H1 (cell line): ENCODE results near the gene IKZF1. TPM values are rescaled to one million over a fixed set of nuclear protein-coding genes. Genes with fewer than 3 reads are reported as not detected.

ENCODE experiments used
- CTCF ChIA-PET: fragments of 300-600 bp; sonication (Branson Sonifier 250); formaldehyde crosslinking; loops from one replicate; lab custom pipeline; 2021; ENCODE audit not compliant: partially characterized antibody; lab: Charles Lee
- POLR2A ChIA-PET: fragments of 300-600 bp; sonication (Branson Sonifier 250); formaldehyde crosslinking; loops from one replicate; lab custom pipeline; 2021; ENCODE audit warnings: inconsistent platforms; ENCODE audit not compliant: partially characterized antibody; lab: Charles Lee
- DNase-seq, 2 experiments: peaks; one replicate each; pipeline versions ENCODE4 v3.0.0 to v3.0.0-alpha.2; 2010 to 2022; ENCODE audit warnings: low spot score in 2 of 2, low read depth in 1 of 2, mixed read lengths in 1 of 2
- FAIRE-seq: peaks from 2 replicates; lab custom pipeline; 2011; peaks lifted over from hg19 to GRCh38; lab: Jason Lieb, UNC
- H2AFZ ChIP-seq: 2 replicates; pipeline ENCODE4 v1.8.1; 2012; ENCODE audit warnings: low read length, inconsistent platforms
- H2AK5ac ChIP-seq: 2 replicates; pipeline ENCODE4 v1.6.1; 2013; ENCODE audit warnings: low read depth, low read length
- H2BK120ac ChIP-seq: replicated peaks from 2 replicates; pipeline ENCODE3; 2013; ENCODE audit warnings: low read depth, low read length, inconsistent platforms
- H2BK12ac ChIP-seq: 2 replicates; pipeline ENCODE4 v1.6.1; 2013; ENCODE audit warnings: low read depth, low read length
- H2BK15ac ChIP-seq: 2 replicates; pipeline ENCODE4 v1.6.1; 2013; ENCODE audit warnings: low read length
- H2BK20ac ChIP-seq: 2 replicates; pipeline ENCODE4 v1.6.1; 2013; ENCODE audit warnings: low read length
- H2BK5ac ChIP-seq: 2 replicates; pipeline ENCODE4 v1.6.1; 2013; ENCODE audit warnings: low read depth, low read length
- H3K14ac ChIP-seq: 2 replicates; pipeline ENCODE4 v1.6.1; 2013; ENCODE audit warnings: inconsistent platforms; ENCODE audit not compliant: insufficient read length
- H3K18ac ChIP-seq: 2 replicates; pipeline ENCODE4 v1.6.1; 2013; ENCODE audit warnings: low read length; ENCODE audit errors: extremely low read depth
- H3K23ac ChIP-seq: 2 replicates; pipeline ENCODE4 v1.6.1; 2013; ENCODE audit warnings: inconsistent platforms; ENCODE audit not compliant: insufficient read length
- H3K23me2 ChIP-seq: 2 replicates; pipeline ENCODE4 v1.6.1; 2013; ENCODE audit warnings: low read depth, low read length
- H3K27ac ChIP-seq: 2 replicates; pipeline ENCODE4 v1.6.1; 2011; ENCODE audit warnings: low read depth, low read length, inconsistent platforms
- H3K27me3 ChIP-seq, 4 experiments: replicated peaks in 1 of 4; 1 replicate in 1 of 4; 2 replicates in 3 of 4; pipeline versions ENCODE4 v1.6.1 to v1.8.1; 2011 to 2013; ENCODE audit warnings: low read length in 3 of 4, mild to moderate bottlenecking in 3 of 4, inconsistent platforms in 2 of 4, mixed read lengths in 2 of 4, moderate library complexity in 1 of 4; ENCODE audit not compliant: control insufficient read depth in 3 of 4, insufficient read depth in 3 of 4; ENCODE audit errors: extremely low read depth in 1 of 4
- H3K36me3 ChIP-seq, 4 experiments: 2 replicates each; pipeline versions ENCODE4 v1.6.1 to v1.8.1; 2011 to 2013; ENCODE audit warnings: mild to moderate bottlenecking in 4 of 4, low read length in 3 of 4, moderate library complexity in 2 of 4, control low read depth in 1 of 4, inconsistent platforms in 1 of 4; ENCODE audit not compliant: insufficient read depth in 4 of 4, control insufficient read depth in 2 of 4
- H3K4ac ChIP-seq: replicated peaks from 2 replicates; pipeline ENCODE3; 2013; ENCODE audit warnings: low read length, low read depth, mixed read lengths, inconsistent platforms; ENCODE audit not compliant: insufficient read length
- H3K4me1 ChIP-seq, 4 experiments: replicated peaks in 1 of 4; 1 replicate in 1 of 4; 2 replicates in 3 of 4; pipeline versions ENCODE4 v1.6.1 to v1.8.1; 2011 to 2013; ENCODE audit warnings: low read length in 3 of 4, inconsistent platforms in 2 of 4, mixed read lengths in 1 of 4; ENCODE audit not compliant: insufficient read depth in 4 of 4, control insufficient read depth in 3 of 4
- H3K4me2 ChIP-seq, 2 experiments: 2 replicates each; pipeline versions ENCODE4 v1.6.1 to v1.8.1; 2011 to 2013; ENCODE audit warnings: low read depth in 2 of 2, low read length in 2 of 2, control low read depth in 1 of 2, inconsistent platforms in 1 of 2, mild to moderate bottlenecking in 1 of 2; ENCODE audit not compliant: insufficient read depth in 1 of 2
- H3K4me3 ChIP-seq, 4 experiments: fragments of 200-600, 300-600 bp in 1 of 4; sonication (generic), shearing (Covaris generic), sonication (Bioruptor Twin) in 1 of 4; 2 replicates each; pipeline versions ENCODE4 v1.5.1 to v1.8.1; 2011 to 2016; ENCODE audit warnings: low read length in 4 of 4, low read depth in 3 of 4, control low read depth in 2 of 4, inconsistent platforms in 2 of 4, mild to moderate bottlenecking in 2 of 4, mixed read lengths in 1 of 4, moderate library complexity in 1 of 4; ENCODE audit not compliant: insufficient read depth in 2 of 4; ENCODE audit errors: extremely low read depth in 1 of 4
- H3K56ac ChIP-seq: replicated peaks from 2 replicates; pipeline ENCODE3; 2013; ENCODE audit warnings: low read depth, mild to moderate bottlenecking, mixed read lengths, low read length, inconsistent platforms; ENCODE audit not compliant: insufficient read length
- H3K79me1 ChIP-seq: 2 replicates; pipeline ENCODE4 v1.6.1; 2013; ENCODE audit warnings: low read depth, low read length, control low read depth
- H3K79me2 ChIP-seq, 2 experiments: 2 replicates each; pipeline versions ENCODE4 v1.6.1 to v1.8.1; 2012 to 2013; ENCODE audit warnings: low read length in 2 of 2, mild to moderate bottlenecking in 2 of 2, inconsistent platforms in 1 of 2; ENCODE audit not compliant: insufficient read depth in 2 of 2, control insufficient read depth in 1 of 2
- H3K9ac ChIP-seq, 4 experiments: replicated peaks in 1 of 4; 1 replicate in 1 of 4; 2 replicates in 3 of 4; pipeline versions ENCODE4 v1.6.1 to v1.8.1; 2011 to 2013; ENCODE audit warnings: low read depth in 3 of 4, low read length in 3 of 4, control low read depth in 2 of 4, mild to moderate bottlenecking in 2 of 4, moderate library complexity in 2 of 4, inconsistent platforms in 1 of 4; ENCODE audit errors: extremely low read depth in 1 of 4
- H3K9me3 ChIP-seq, 2 experiments: 2 replicates each; pipeline versions ENCODE4 v1.6.1 to v1.8.1; 2012 to 2013; ENCODE audit warnings: mild to moderate bottlenecking in 2 of 2, moderate library complexity in 2 of 2, control low read depth in 1 of 2, inconsistent platforms in 1 of 2, low read depth in 1 of 2, low read length in 1 of 2, mixed read lengths in 1 of 2; ENCODE audit not compliant: insufficient read depth in 2 of 2
- H4K20me1 ChIP-seq, 2 experiments: replicated peaks in 1 of 2; 2 replicates each; pipeline versions ENCODE3 to v1.8.1; 2011 to 2013; ENCODE audit warnings: inconsistent platforms in 2 of 2, low read length in 2 of 2, mild to moderate bottlenecking in 1 of 2; ENCODE audit not compliant: insufficient read depth in 2 of 2, control insufficient read depth in 1 of 2
- H4K5ac ChIP-seq: 2 replicates; pipeline ENCODE4 v1.6.1; 2013; ENCODE audit warnings: low read length, low read depth, mixed read lengths, inconsistent platforms; ENCODE audit not compliant: insufficient read length
- H4K8ac ChIP-seq: 2 replicates; pipeline ENCODE4 v1.8.0; 2013; ENCODE audit warnings: mild to moderate bottlenecking, moderate library complexity, low read length, inconsistent platforms; ENCODE audit not compliant: insufficient read depth; ENCODE audit errors: extremely low read depth
- H4K91ac ChIP-seq: replicated peaks from 2 replicates; pipeline ENCODE3; 2013; ENCODE audit warnings: low read length, mixed read lengths, inconsistent platforms; ENCODE audit not compliant: insufficient read length
- ASH2L ChIP-seq: fragments of 200-600, 300-600 bp; sonication (generic); IDR thresholded peaks from one replicate; pipeline ENCODE4 v1.7.1; 2017; ENCODE audit warnings: low read length
- BCL11A ChIP-seq, 2 experiments: IDR thresholded peaks; one replicate each; pipeline ENCODE4 v1.6.1; 2011; ENCODE audit warnings: low read depth in 2 of 2, low read length in 2 of 2, mild to moderate bottlenecking in 2 of 2
- CBX5 ChIP-seq: fragments of 300-800, 300-1000 bp; sonication (generic); IDR thresholded peaks from 2 replicates; pipeline ENCODE4 v1.7.1; 2016; ENCODE audit warnings: antibody characterized with exemption, low read length, low read depth
- EZH2 ChIP-seq: fragments of 200-600 bp; sonication (generic); IDR thresholded peaks from 2 replicates; pipeline ENCODE4 v1.7.1; 2012; ENCODE audit warnings: low read depth, mild to moderate bottlenecking, moderate library complexity, low read length, inconsistent platforms; ENCODE audit not compliant: severe bottlenecking
- GABPA ChIP-seq: IDR thresholded peaks from 2 replicates; pipeline ENCODE4 v1.6.1; 2011; ENCODE audit warnings: mild to moderate bottlenecking, low read length, moderate library complexity, borderline replicate concordance; ENCODE audit not compliant: insufficient read depth
- JUND ChIP-seq: IDR thresholded peaks from 2 replicates; pipeline ENCODE4 v1.6.1; 2011; ENCODE audit warnings: mild to moderate bottlenecking, improper control_type of control experiment, low read length
- KDM5A ChIP-seq: fragments of 200-600 bp; IDR thresholded peaks from 2 replicates; pipeline ENCODE4 v1.7.1; 2012; ENCODE audit warnings: mild to moderate bottlenecking, low read length, inconsistent platforms, mixed read lengths
- MAFK ChIP-seq: IDR thresholded peaks from 2 replicates; pipeline ENCODE4 v1.6.1; 2012; ENCODE audit warnings: low read depth, mild to moderate bottlenecking, improper control_type of control experiment, low read length
- POLR2A ChIP-seq, 2 experiments: IDR thresholded peaks; 1 replicate in 1 of 2; 2 replicates in 1 of 2; pipeline ENCODE4 v1.6.1; 2011; ENCODE audit warnings: low read depth in 2 of 2, low read length in 2 of 2, mild to moderate bottlenecking in 2 of 2; ENCODE audit errors: control extremely low read depth in 1 of 2
- POLR2AphosphoS5 ChIP-seq: IDR thresholded peaks from 2 replicates; pipeline ENCODE4 v1.6.1; 2011; ENCODE audit warnings: low read depth, low read length
- RFX5 ChIP-seq: IDR thresholded peaks from 2 replicates; pipeline ENCODE4 v1.6.1; 2011; ENCODE audit warnings: low read depth, low read length, improper control_type of control experiment, borderline replicate concordance
- SRF ChIP-seq: IDR thresholded peaks from 2 replicates; pipeline ENCODE4 v1.6.1; 2011; ENCODE audit warnings: mild to moderate bottlenecking, low read depth, low read length, moderate library complexity
- TBP ChIP-seq: IDR thresholded peaks from 2 replicates; pipeline ENCODE4 v1.6.1; 2011; ENCODE audit warnings: low read depth, low read length, improper control_type of control experiment
- TEAD4 ChIP-seq: IDR thresholded peaks from 2 replicates; pipeline ENCODE4 v1.6.1; 2012; ENCODE audit warnings: low read depth, low read length, inconsistent platforms, mixed read lengths
- WGBS, 2 experiments: shearing (Covaris generic) in 1 of 2; methylation state at CpG; one replicate each; pipeline versions ENCODE4 v1.1.6 to v1.1.7; 2013 to 2015; ENCODE audit warnings: low lambda C conversion rate in 2 of 2, mixed read lengths in 2 of 2, inconsistent platforms in 1 of 2, low coverage in 1 of 2, missing lambda C conversion rate in 1 of 2; ENCODE audit not compliant: insufficient replicate concordance in 2 of 2, insufficient coverage in 1 of 2, insufficient read length in 1 of 2; ENCODE audit errors: extremely low coverage in 1 of 2, missing lambda C conversion rate in 1 of 2; 5-methylcytosine and 5-hydroxymethylcytosine counted together
- polyA plus RNA-seq, 7 experiments: library from polyadenylated mRNA; depleted of rRNA in 3 of 7; stranded (reverse) in 5 of 7; unstranded in 2 of 7; fragments of >200 nt in 5 of 7; fragments of 200-250 nt in 2 of 7; gene quantifications; 1 replicate in 5 of 7; 2 replicates in 1 of 7; 4 replicates in 1 of 7; pipeline versions ENCODE4 v1.2.1 to v1.2.3, GENCODE V29; 2011 to 2013; ENCODE audit warnings: missing spikeins in 2 of 7, mixed read lengths in 2 of 7
- total RNA-seq: library from RNA; stranded (reverse); fragmentation: NEBNext Ultra II Directional; extraction: Animal tissue kit (Norgen Biotek cat#: 25700); gene quantifications from 2 replicates; pipeline ENCODE4 v1.2.1, GENCODE V29; 2021
- TF ChIP-seq, protein P1 (sequence below): IDR thresholded peaks from 2 replicates; pipeline ENCODE4 v1.6.1; 2011; ENCODE audit warnings: low read length, improper control_type of control experiment

The IKZF1 gene
- total and polyA plus RNA-seq, 2 of the 8 experiments (the other 6 are each of a cell fraction or from before 2014, with no cell fraction given) = 0.74 to 1.5 TPM

- Histone ChIP-seq H4K8ac (no peak overlapping the region), H4K91ac (no peak overlapping the region), H3K56ac (no peak overlapping the region), H2BK20ac (no peak overlapping the region), H3K79me2 (no peaks in the 10 kb centered on the region), H2BK120ac (no peak overlapping the region), H3K79me1 (no peaks in the 10 kb centered on the region), H3K9me3 (no peaks in the 10 kb centered on the region), H3K4ac (no peak overlapping the region), H3K36me3 (no peaks in the 10 kb centered on the region), H2BK12ac (no peak overlapping the region), H2BK5ac (no peak overlapping the region), H4K5ac (no peak overlapping the region), H2AK5ac (no peak overlapping the region), H3K4me3 (no peak overlapping the region), H4K20me1 (no peaks in the 10 kb centered on the region), H3K27me3 (no peaks in the 10 kb centered on the region), H3K4me1 (no peaks in the 10 kb centered on the region), H3K9ac (no peak overlapping the region), H3K27ac (no peak overlapping the region), H3K18ac (no peak overlapping the region), H2AFZ (no peak overlapping the region), H3K14ac (no peak overlapping the region), H3K23ac (no peak overlapping the region), H3K4me2 (no peak overlapping the region), H2BK15ac (no peak overlapping the region), H3K23me2 (no peaks in the 10 kb centered on the region)
- DNase-seq (no peak), FAIRE-seq (no peak)
- ChIA-PET CTCF (interaction anchor here (0.6 to 7.8 kb wide), 26 partner anchors 8 to 921 kb away, joined by 3 to 99 read pairs (median 6); partner anchors contain the start of gene ZPBP), POLR2A (no interaction called here)
- 74% methylated on average over 2 of the region's 2 CpGs; no CpG with 5 or more reads in 1 of the 2 experiments for WGBS, 2 experiments
- TF ChIP-seq POLR2AphosphoS5 (no peak), MAFK (no peak), ASH2L (no peak), EZH2 (no peak), CBX5 (no peak), BCL11A (IDR thresholded peaks at IDR 0.05; ENCODE audit: low read depth in 2 of 2, low read length in 2 of 2) (no peak), TBP (no peak), GABPA (no peak), SRF (no peak), RFX5 (no peak), KDM5A (no peak), POLR2A (IDR thresholded peaks at IDR 0.05; ENCODE audit: control extremely low read depth in 1 of 2, low read depth in 2 of 2, low read length in 2 of 2) (no peak), TEAD4 (no peak), JUND (no peak)
- TF ChIP-seq, protein P1, sequence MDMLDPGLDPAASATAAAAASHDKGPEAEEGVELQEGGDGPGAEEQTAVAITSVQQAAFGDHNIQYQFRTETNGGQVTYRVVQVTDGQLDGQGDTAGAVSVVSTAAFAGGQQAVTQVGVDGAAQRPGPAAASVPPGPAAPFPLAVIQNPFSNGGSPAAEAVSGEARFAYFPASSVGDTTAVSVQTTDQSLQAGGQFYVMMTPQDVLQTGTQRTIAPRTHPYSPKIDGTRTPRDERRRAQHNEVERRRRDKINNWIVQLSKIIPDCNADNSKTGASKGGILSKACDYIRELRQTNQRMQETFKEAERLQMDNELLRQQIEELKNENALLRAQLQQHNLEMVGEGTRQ = no peak
Observed at GRCh38 chr7:50367100-50367499, 62.6 kb downstream of the IKZF1 start.
